Lower lobe of right lung (tissue), 2 donors: ENCODE data around the gene INTS1. TPM values are rescaled to one million over a fixed set of nuclear protein-coding genes. Genes with fewer than 3 reads are reported as not detected.

Source experiments
- ATAC-seq, 2 donors: fragments of 200-7000 bp; cut with Tn5 transposase; one replicate each; pipeline ENCODE4 v1.9.1; 2020 to 2022; ENCODE audit warnings: mild to moderate bottlenecking in 2 of 2, moderate library complexity in 2 of 2
- DNase-seq: peaks from one replicate; pipeline ENCODE4 v3.0.0-alpha.2; 2020
- H3K27ac ChIP-seq: fragments of 200-600 bp; one replicate; pipeline ENCODE4 v1.8.0; 2022
- H3K27me3 ChIP-seq: fragments of 200-600 bp; one replicate; pipeline ENCODE4 v1.8.0; 2022; ENCODE audit warnings: low read depth
- H3K36me3 ChIP-seq: fragments of 200-600 bp; one replicate; pipeline ENCODE4 v1.8.0; 2022; ENCODE audit warnings: mild to moderate bottlenecking
- H3K4me1 ChIP-seq: fragments of 200-600 bp; one replicate; pipeline ENCODE4 v1.8.0; 2022
- H3K4me3 ChIP-seq: fragments of 200-600 bp; one replicate; pipeline ENCODE4 v1.8.0; 2022; ENCODE audit warnings: mild to moderate bottlenecking
- H3K9me3 ChIP-seq: fragments of 200-600 bp; one replicate; pipeline ENCODE4 v1.8.0; 2022
- intact Hi-C: fragments of 100-400 bp; cut with DNase I; formaldehyde crosslinking; loops from one replicate; pipeline ENCODE4 v1.11.0; 2022
- total RNA-seq: library from RNA; stranded (reverse); fragmentation: NEBNext Ultra II Directional; extraction: Animal tissue kit (Norgen Biotek cat#: 25700); gene quantifications from one replicate; pipeline ENCODE4 v1.2.1, GENCODE V29; 2021
- TF ChIP-seq, protein P1 (sequence below): fragments of 200-600 bp; IDR thresholded peaks from one replicate; pipeline ENCODE4 v1.8.0; 2022; ENCODE audit warnings: antibody characterized with exemption, mild to moderate bottlenecking
- donor health status: DM: no; HTN: yes; CAD: no; lungs with severe emphysema.

Gene INTS1
- total RNA-seq, 1 donor from 2014 or later, result 50.8 TPM

DNA sequence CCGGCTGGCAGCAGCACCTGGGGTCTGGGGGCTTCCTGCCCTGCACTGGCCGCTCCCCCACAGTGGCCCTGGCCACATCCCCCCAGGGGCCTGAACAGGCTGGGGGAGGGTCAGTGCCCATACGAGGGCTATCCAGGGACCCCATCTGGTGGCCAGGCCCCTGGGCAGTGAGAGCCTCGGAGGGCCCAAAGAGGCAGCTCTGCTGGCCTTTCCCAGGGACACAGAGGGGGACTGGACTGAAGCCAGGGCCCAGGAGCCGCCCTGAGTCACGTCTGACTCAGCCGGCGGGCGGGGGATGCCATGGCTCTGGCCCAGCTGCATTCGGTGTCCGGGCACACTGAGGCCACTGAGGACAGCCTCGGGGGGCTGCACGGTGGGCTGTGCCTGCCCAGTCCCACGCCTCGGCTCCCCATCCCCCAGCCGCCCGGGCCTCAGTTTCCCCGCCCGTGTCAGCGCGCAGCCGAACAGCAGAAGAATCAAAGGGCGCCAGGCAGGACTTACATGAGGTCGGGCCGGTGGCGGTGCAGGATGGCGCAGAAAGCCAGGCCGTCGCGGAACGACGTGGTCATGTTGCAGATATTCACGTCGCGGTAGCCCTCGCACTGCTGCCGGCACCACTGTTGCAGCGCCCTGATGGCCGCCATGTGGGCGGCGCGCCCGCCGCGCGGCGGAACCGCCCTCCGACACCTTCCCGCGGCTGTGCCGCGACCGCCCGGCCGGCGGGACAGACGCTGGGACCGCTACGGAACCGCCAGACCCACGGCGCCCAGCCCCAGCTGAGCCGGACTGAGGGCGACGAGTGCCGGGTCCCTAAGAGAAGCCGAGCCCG, 45.3 kb downstream of the INTS1 start, which contains the start of gene MICALL2:
Gene MICALL2 (minus strand): TSS at position 788 of the 829 bp plus-strand sequence. CDS start 144 bp downstream, at position 644.
- no peaks in the 10 kb centered on the region for H3K27me3 ChIP-seq
- intact Hi-C loops, result no loop called here
- peak; percentile 83 for DNase-seq
- H3K4me1 ChIP-seq, result peaks cover 78% of the 10 kb centered on the region
- no peaks in the 10 kb centered on the region for H3K9me3 ChIP-seq
- ATAC-seq, result peak; percentile 25 to 49
- H3K36me3 ChIP-seq, result no peaks in the 10 kb centered on the region
- H3K4me3 ChIP-seq, result peak within 1 kb of the TSS; percentile 88
- TF ChIP-seq, protein P1, sequence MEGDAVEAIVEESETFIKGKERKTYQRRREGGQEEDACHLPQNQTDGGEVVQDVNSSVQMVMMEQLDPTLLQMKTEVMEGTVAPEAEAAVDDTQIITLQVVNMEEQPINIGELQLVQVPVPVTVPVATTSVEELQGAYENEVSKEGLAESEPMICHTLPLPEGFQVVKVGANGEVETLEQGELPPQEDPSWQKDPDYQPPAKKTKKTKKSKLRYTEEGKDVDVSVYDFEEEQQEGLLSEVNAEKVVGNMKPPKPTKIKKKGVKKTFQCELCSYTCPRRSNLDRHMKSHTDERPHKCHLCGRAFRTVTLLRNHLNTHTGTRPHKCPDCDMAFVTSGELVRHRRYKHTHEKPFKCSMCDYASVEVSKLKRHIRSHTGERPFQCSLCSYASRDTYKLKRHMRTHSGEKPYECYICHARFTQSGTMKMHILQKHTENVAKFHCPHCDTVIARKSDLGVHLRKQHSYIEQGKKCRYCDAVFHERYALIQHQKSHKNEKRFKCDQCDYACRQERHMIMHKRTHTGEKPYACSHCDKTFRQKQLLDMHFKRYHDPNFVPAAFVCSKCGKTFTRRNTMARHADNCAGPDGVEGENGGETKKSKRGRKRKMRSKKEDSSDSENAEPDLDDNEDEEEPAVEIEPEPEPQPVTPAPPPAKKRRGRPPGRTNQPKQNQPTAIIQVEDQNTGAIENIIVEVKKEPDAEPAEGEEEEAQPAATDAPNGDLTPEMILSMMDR, result no peak
- H3K27ac ChIP-seq, result peak within 1 kb of the TSS; percentile 80

GRCh38 chr7:1457949-1458682, 46.1 kb downstream of the INTS1 start:
- TF ChIP-seq, protein P1, result no peak
- no peaks in the 10 kb centered on the region for H3K9me3 ChIP-seq
- peak overlapping the region; percentile 88 for H3K4me3 ChIP-seq
- peaks cover 85% of the 10 kb centered on the region for H3K4me1 ChIP-seq
- ATAC-seq (no peak), DNase-seq (no peak)
- intact Hi-C loops, result no loop called here
- H3K36me3 ChIP-seq, result no peaks in the 10 kb centered on the region
- peak overlapping the region; percentile 80 for H3K27ac ChIP-seq
- no peaks in the 10 kb centered on the region for H3K27me3 ChIP-seq

DNA sequence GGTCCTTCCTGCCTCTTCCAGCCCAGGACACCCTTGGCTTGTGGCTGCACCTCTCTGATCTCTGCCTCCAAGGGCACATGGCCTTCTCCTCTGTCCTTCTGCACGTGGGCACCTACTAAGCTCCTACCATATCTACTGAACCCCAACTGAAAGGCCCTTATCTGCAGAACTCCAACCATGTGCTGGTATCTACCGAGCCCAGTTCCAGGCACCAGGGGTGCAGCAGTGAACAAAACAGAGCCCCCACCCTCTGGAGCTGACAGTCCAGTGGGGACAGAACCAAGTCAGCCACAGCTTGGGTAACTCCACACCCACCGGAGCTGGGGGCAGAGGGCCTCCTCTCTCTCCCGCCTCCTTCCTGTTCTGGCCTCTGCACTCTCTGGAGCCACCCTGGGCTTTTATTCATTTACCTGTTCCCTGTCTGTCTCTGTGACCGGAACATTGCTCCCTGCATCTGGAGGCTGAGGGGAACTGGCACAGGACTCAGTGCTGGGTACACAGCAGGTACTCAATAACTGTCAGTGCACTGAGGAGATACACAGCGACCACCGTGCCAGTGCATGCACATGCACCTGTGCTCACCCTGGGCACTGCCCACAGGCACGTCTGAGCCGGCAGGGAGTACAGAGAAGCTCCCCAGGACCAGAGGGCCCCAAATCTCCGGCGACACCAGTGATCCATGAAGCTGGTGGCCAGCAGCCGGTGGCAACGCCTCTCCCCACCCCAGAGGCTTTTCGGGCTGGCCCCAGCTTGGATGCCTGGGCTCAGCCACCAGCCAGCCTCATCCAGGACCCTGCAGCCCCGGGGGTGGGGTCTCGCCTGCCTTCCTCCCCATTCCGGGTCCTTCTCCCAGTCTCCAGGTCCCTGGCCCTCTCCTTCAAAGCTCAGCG, 46.9 kb downstream of the INTS1 start:
- no peaks in the 10 kb centered on the region for H3K36me3 ChIP-seq
- no peaks in the 10 kb centered on the region for H3K27me3 ChIP-seq
- ATAC-seq (no peak), DNase-seq (no peak)
- H3K9me3 ChIP-seq, result no peaks in the 10 kb centered on the region
- intact Hi-C loops, result no loop called here
- peaks cover 84% of the 10 kb centered on the region for H3K4me1 ChIP-seq
- peak overlapping the region; percentile 80 for H3K27ac ChIP-seq
- TF ChIP-seq, protein P1, result no peak
- peak overlapping the region; percentile 88 for H3K4me3 ChIP-seq

- H3K9me3 ChIP-seq, result no peaks in the 10 kb centered on the region
- TF ChIP-seq, protein P1, result no peak
- H3K27ac ChIP-seq, result peak overlapping the region; percentile 86
- H3K27me3 ChIP-seq, result no peaks in the 10 kb centered on the region
- H3K36me3 ChIP-seq, result no peaks in the 10 kb centered on the region
- no peak for ATAC-seq
- H3K4me3 ChIP-seq, result peak overlapping the region; percentile 48
- DNase-seq, result no peak
- intact Hi-C loops, result no loop called here
- peaks cover 70% of the 10 kb centered on the region for H3K4me1 ChIP-seq
These were observed 48.2 kb downstream of the INTS1 start for GRCh38 chr7:1455955-1456354.
